GM18502 (cell line): ENCODE measurements around the gene WDR12.
"Not testable (repeated sequence)": the region's sequence is repeated elsewhere in the genome, so short reads cannot be mapped to it uniquely, and the experiment has no call there.

ENCODE experiments used
- ATAC-seq: cut with Tn5 transposase; IDR thresholded peaks from one replicate; pipeline ENCODE4 v1.9.1; 2021; ENCODE audit warnings: mild to moderate bottlenecking; ENCODE audit not compliant: unreplicated experiment, poor library complexity

Gene WDR12

GRCh38 chr2:202911512-202912341 lies at the start of gene WDR12, which contains the start of gene CARF:
WDR12 (minus strand) TSS chr2:202911673; CDS start chr2:202911476, 197 bp downstream.
CARF (plus strand) TSS chr2:202912275; CDS start chr2:202941903, 29,628 bp downstream.
- ATAC-seq = peak; percentile 82

DNA sequence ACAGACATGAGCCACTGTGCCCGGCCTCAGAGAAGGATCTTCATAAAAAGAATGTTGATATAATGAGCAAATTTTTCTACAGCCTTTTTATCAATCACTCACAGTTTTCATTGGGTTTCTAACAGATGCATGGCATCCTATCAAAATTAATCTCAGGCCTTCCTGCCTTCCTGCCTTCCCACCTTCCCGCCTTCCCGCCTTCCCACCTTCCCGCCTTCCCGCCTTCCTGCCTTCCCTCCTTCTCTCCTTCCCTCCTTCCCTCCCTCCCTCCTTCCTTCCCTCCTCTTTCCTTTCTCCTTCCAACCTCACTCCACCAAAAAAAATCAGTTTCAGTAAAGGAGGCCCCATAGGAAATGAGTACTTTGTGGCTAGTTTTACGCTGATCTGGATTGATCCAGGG lies 49.1 kb upstream of the WDR12 start:
- no peak for ATAC-seq

DNA sequence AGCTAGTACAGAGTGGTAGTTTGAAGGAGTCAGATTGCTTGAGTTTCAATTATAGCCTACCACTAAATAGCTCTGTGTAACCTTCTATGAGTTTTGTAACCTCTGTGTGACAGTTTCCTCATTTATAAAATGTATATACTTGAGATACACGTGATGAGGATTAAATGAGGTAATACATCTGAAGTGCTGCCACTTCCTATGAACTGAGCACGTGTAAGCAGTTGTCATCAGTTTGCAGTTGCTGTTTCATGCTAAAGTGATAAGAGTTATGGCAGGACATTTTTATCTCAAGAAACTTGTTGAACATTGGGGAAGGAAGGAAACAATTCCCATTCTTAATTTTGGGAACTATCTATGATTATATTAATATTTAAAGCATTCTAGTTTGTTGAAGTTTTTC lies 39.1 kb upstream of the WDR12 start:
- ATAC-seq = no peak

- not testable (repeated sequence) for ATAC-seq
These were observed 37.9 kb upstream of the WDR12 start for GRCh38 chr2:202949333-202949732.

DNA sequence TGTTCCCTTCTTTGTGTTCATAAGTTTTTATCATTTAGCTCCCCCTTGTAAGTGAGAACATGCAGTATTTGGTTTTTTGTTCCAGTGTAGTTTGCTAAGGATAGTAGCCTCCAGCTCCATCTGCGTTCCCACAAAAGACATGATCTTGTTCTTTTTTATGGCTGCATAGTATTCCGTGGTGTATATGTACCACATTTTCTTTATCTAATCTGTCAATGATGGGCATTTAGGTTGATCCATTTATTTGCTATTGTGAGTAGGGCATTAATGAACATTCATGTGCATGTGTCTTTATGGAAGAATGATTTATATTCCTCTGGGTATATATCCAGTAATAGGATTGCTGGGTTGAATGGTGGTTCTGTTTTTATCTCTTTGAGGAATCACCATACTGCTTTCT lies 34.0 kb upstream of the WDR12 start:
- ATAC-seq = no peak

DNA sequence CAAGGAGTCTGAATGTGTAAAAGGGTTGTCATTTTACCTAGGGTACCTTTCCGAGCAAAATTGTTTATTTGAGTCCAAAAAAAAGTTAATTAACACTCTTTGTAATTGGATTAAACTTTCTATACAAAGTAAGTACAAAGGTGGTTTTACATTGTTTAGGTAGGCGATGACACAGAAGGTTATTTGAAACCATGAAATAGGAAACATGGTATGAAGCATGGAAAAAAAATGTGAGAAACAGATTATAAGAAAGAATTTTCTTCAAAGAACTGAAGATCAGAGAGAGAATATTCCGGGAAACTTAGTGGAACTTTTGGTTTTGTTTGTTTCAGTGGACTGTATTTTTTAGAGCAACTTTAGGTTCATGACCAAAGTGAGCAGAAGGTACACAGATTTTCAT lies 33.3 kb upstream of the WDR12 start:
- ATAC-seq = no peak

DNA sequence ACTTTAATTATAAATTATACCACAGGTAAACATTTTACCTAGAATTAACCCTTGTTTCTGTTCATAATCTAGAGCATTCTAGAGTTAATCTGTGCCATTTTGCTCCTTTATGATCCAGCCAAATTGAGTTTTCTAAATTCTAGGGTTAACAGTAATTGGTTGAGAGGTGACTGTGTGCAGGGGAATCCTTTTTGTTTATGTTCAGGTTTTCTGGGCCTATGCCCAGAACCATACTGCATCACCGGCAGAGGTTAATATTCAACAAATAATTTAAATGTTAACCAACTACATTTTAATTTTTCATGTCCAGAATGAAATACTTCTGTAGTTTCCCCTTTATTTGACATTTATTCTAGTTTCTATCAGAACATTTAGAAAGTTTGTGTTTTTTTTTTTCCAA lies 32.9 kb upstream of the WDR12 start:
- no peak for ATAC-seq

DNA sequence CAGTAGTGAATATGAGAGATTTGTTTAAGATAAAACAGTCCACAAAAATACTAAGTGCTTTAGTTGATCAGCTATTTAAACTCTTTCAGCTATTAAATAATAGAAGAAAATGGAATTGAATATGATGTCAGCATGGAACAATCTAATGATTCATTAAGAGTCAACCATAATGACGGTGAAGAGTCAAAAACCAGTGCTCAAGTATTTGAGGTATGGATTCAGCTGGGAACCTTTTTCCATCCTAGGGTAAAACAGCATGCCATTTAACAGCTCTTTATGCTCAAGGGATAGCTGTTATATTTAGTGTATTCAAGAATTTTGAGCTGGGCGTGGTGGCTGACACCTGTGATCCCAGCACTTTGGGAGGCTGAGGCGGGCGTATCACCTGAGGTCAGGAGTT lies 30.3 kb upstream of the WDR12 start:
- no peak for ATAC-seq

- ATAC-seq = no peak
These were observed 27.5 kb upstream of the WDR12 start for GRCh38 chr2:202938960-202939359.

GRCh38 chr2:202934456-202934855 lies 23.0 kb upstream of the WDR12 start:
- ATAC-seq = no peak

GRCh38 chr2:202933958-202934357 lies 22.5 kb upstream of the WDR12 start:
- no peak for ATAC-seq

GRCh38 chr2:202933139-202933510 lies 21.7 kb upstream of the WDR12 start:
- ATAC-seq = no peak

GRCh38 chr2:202932425-202933138 lies 21.1 kb upstream of the WDR12 start:
- ATAC-seq = no peak

GRCh38 chr2:202918860-202919259 lies 7.4 kb upstream of the WDR12 start:
- no peak for ATAC-seq

GRCh38 chr2:202912342-202913201 lies 1.1 kb upstream of the WDR12 start:
- ATAC-seq = peak; percentile 65

DNA sequence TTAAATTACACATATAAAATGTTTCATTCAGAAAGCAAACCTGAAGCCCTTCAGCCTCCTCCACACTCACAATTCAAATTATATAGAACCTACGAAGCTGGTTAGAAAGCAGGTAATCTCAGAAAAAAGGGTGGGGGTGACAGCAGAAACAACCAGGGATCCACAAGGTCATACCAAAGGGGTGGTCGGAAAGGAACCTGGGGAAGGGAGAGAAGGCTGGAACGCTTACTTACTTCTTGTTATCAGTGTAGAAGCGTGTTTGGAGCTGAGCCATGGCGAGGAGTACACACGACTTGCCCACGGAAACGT lies 316 bp downstream of the WDR12 start:
- ATAC-seq = peak; percentile 24

GRCh38 chr2:202910698-202911097 lies 775 bp downstream of the WDR12 start:
- no peak for ATAC-seq

- ATAC-seq = not testable (repeated sequence)
These were observed 1.2 kb downstream of the WDR12 start for GRCh38 chr2:202910250-202910649.

DNA sequence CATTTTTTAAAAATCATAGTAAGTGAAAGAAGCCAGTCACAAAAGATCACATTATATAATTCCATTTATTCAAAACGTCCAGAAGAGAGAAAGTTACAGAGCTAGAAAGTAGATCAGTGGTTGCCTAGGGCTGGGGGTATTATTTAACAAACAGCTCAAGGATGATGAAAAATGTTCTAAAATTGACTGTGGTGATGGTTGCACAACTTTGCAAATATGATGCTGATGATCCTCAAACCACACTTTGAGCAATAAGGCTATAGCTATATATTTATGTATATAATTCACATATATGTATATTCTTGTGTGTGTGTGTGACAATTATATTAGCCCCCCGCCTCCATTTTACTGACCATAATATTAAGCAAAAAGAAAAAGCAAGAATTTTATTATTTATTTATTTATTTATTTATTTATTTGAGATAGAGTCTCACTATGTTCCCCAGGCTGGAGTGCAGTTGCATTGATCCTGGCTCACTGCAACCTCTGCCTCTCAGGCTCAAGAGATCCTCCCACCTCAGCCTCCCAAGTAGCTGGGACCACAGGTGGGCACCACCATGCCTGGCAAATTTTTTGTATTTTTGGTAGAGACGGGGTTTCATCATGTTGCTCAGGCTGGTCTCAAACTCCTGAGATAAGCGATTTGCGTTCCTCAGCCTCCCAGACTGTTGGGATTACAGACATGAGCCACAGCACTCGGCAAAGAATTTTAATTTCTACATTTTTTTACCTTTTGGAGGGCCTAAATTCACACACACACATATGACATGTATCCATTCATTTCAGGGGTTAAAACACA lies 1.9 kb downstream of the WDR12 start:
- no peak for ATAC-seq

GRCh38 chr2:202908186-202908585 lies 3.3 kb downstream of the WDR12 start:
- ATAC-seq = no peak
